ENCODE measurements around the gene BTG1. TPM values are rescaled to one million over a fixed set of nuclear protein-coding genes. Genes with fewer than 3 reads are reported as not detected.
"Not testable (repeated sequence)": the region's sequence is repeated elsewhere in the genome, so short reads cannot be mapped to it uniquely, and the experiment has no call there.

BTG1 gene
- total RNA-seq, 1 donor from 2014 or later: 79.8 TPM

DNA sequence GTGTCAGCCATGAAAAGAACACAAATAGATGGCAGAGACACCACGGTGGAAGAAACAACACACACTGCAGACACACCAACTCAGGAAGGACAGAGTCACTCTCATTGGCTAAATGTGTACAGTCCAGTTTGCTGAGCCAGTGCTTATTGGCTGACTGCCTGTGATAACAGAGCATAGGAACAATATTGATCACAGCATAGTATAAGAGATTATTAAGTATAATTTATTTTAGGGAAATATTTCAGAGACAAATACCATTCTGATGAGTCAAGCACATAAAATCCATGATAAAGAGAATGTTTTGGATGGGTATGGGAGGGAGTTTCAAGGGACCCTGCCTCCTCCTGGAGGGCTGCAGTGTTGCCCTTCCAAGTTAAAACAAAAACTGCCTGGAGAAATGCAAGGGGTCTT lies 50.9 kb downstream of the BTG1 start:
- TF ChIP-seq, protein P1, sequence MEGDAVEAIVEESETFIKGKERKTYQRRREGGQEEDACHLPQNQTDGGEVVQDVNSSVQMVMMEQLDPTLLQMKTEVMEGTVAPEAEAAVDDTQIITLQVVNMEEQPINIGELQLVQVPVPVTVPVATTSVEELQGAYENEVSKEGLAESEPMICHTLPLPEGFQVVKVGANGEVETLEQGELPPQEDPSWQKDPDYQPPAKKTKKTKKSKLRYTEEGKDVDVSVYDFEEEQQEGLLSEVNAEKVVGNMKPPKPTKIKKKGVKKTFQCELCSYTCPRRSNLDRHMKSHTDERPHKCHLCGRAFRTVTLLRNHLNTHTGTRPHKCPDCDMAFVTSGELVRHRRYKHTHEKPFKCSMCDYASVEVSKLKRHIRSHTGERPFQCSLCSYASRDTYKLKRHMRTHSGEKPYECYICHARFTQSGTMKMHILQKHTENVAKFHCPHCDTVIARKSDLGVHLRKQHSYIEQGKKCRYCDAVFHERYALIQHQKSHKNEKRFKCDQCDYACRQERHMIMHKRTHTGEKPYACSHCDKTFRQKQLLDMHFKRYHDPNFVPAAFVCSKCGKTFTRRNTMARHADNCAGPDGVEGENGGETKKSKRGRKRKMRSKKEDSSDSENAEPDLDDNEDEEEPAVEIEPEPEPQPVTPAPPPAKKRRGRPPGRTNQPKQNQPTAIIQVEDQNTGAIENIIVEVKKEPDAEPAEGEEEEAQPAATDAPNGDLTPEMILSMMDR (IDR thresholded peaks at IDR 0.05; ENCODE audit: unreplicated experiment): no peak
- H3K36me3 Mint-ChIP-seq (ENCODE audit: low read depth, unreplicated experiment): no peaks in the 10 kb centered on the region
- H3K4me3 Mint-ChIP-seq (ENCODE audit: unreplicated experiment): no peak overlapping the region
- H3K9me3 Mint-ChIP-seq (ENCODE audit: unreplicated experiment): no peaks in the 10 kb centered on the region
- DNase-seq (ENCODE audit: low spot score): no peak
- peak overlapping the region; percentile 9 for H3K27ac Mint-ChIP-seq (ENCODE audit: unreplicated experiment)
- no peaks in the 10 kb centered on the region for H3K4me1 Mint-ChIP-seq (ENCODE audit: unreplicated experiment)
- H3K27me3 Mint-ChIP-seq (ENCODE audit: unreplicated experiment): no peaks in the 10 kb centered on the region

DNA sequence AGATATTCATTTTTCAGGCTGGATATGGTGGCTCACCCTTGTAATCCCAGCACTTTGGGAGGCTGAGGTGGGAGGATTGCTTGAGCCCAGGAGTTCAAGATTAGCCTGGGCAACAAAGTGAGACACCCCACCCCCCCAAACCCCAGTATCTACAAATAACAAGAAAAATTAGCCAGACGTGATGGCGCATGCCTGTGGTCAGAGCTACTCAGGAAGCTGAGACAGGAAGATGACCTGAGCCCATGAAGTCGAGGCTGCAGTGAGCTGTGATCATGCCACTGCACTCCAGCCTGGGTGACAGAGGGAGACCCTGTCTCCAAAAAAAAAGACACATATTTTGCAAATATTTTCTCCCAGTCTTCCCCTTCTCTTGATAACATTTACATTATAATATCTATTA lies 51.3 kb downstream of the BTG1 start:
- DNase-seq (ENCODE audit: low spot score); H3K27me3 Mint-ChIP-seq (ENCODE audit: unreplicated experiment); H3K9me3 Mint-ChIP-seq (ENCODE audit: unreplicated experiment); H3K4me3 Mint-ChIP-seq (ENCODE audit: unreplicated experiment); H3K4me1 Mint-ChIP-seq (ENCODE audit: unreplicated experiment); H3K36me3 Mint-ChIP-seq (ENCODE audit: low read depth, unreplicated experiment): not testable (repeated sequence)
- H3K27ac Mint-ChIP-seq (ENCODE audit: unreplicated experiment): peak overlapping the region; percentile 9
